Measurements from ENCODE around the gene MRFAP1.

MRFAP1 gene

DNA sequence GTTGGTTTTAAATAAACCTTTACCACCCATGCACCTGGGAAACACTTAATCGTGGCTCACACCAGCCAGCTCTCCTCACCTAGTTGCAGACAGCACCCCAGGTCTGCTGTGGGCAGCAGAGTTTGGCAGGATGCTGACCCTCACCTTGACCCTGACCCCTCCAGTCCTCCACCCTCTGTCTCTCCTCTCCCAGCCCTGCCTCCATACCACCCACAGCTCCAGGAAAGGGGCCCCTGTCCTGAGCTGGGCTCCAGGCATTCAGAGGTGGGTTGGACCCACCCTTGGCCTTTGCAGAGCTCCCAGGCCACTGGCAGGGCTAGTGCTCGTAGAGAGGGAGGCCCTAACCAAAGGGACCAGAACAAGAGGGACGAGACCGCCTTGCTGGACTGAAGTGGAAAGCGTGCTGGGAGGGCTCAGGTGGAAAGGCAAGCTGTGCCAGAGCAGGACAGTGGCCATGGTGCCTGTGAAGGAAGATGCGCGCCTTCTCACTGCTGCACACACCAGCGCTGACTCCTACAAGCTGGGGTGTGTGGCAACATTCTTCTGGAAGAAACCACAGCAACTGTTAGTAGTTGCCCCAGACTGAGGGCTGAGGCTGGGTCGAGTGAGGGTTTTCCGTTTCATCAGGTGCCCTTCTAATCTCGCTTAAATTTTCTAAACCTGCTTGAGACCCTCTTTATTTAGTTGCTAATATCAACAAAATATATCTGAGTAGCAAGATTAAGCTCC lies 42.5 kb downstream of the MRFAP1 start:
- no peak overlapping the region for H3K4me3 ChIP-seq (ENCODE audit: control insufficient read depth in 1 of 7, extremely low read depth in 1 of 7, insufficient read depth in 4 of 7, low read depth in 2 of 7, low read length in 6 of 7)
- WGBS (ENCODE audit: insufficient coverage) = 100% methylated on average over 2 of the region's 11 CpGs
- POLR2A ChIA-PET = no interaction called here
- peaks cover 0 to 6% (median 5%) of the 10 kb centered on the region in 5 experiments for H3K9me3 ChIP-seq (ENCODE audit: control extremely low read depth in 1 of 5, control insufficient read depth in 4 of 5, insufficient read depth in 2 of 5, low read depth in 1 of 5, low read length in 4 of 5)
- CTCF ChIA-PET = interaction anchor here (0.6 to 3.2 kb wide), 3 partner anchors 8 to 29 kb away, joined by 3 to 13 read pairs (median 10); no protein-coding TSS in a partner anchor
- peaks cover 0 to 9% (median 0%) of the 10 kb centered on the region in 4 experiments for H3K4me1 ChIP-seq (ENCODE audit: control extremely low read depth in 1 of 4, control insufficient read depth in 4 of 4, insufficient read depth in 4 of 4, low read length in 3 of 4)
- no peak overlapping the region for H3K27ac ChIP-seq (ENCODE audit: insufficient read depth in 1 of 2, low read depth in 1 of 2, low read length in 2 of 2, poor library complexity in 1 of 2, severe bottlenecking in 2 of 2)
- H3K36me3 ChIP-seq (ENCODE audit: control insufficient read depth in 4 of 4, insufficient read depth in 4 of 4, low read length in 3 of 4) = peaks cover 0 to 18% (median 6%) of the 10 kb centered on the region in 4 experiments
- no peaks in the 10 kb centered on the region for H3K27me3 ChIP-seq (replicated peaks in 2 of 5; ENCODE audit: control insufficient read depth in 4 of 5, insufficient read depth in 5 of 5, low read length in 4 of 5)
- no peak for DNase-seq

DNA sequence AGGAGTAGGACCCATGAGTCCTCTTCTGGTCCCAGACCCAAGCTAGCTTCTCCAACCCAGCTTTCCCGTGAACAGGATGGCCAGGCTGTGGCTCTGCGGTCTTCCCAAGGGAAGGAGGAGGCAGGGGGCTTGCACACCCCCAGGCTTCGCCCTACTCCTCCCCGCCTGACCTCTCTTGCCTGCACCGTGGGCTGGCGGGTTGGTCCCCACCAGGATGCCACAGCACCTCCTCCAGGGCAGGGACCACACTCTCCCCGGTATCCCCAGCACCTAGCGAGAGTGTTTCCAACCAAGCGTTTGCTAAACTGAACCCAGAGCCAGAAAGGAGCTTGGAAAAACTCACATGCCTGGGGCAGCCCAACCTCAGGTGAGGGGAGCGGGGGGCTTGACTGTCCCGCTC lies 44.2 kb downstream of the MRFAP1 start:
- no peak for DNase-seq
- CTCF ChIA-PET = interaction anchor here (2.4 kb wide), 1 partner anchor 9 kb away, joined by 13 read pairs; no protein-coding TSS in a partner anchor
- Histone ChIP-seq H3K9me3 (ENCODE audit: control extremely low read depth in 1 of 5, control insufficient read depth in 4 of 5, insufficient read depth in 2 of 5, low read depth in 1 of 5, low read length in 4 of 5) (peaks cover 0 to 6% (median 3%) of the 10 kb centered on the region in 5 experiments), H3K36me3 (ENCODE audit: control insufficient read depth in 4 of 4, insufficient read depth in 4 of 4, low read length in 3 of 4) (peaks cover 0 to 8% (median 3%) of the 10 kb centered on the region in 4 experiments), H3K27me3 (replicated peaks in 2 of 5; ENCODE audit: control insufficient read depth in 4 of 5, insufficient read depth in 5 of 5, low read length in 4 of 5) (no peaks in the 10 kb centered on the region), H3K27ac (ENCODE audit: insufficient read depth in 1 of 2, low read depth in 1 of 2, low read length in 2 of 2, poor library complexity in 1 of 2, severe bottlenecking in 2 of 2) (no peak overlapping the region), H3K4me3 (ENCODE audit: control insufficient read depth in 1 of 7, extremely low read depth in 1 of 7, insufficient read depth in 4 of 7, low read depth in 2 of 7, low read length in 6 of 7) (no peak overlapping the region), H3K4me1 (ENCODE audit: control extremely low read depth in 1 of 4, control insufficient read depth in 4 of 4, insufficient read depth in 4 of 4, low read length in 3 of 4) (peaks cover 0 to 26% (median 14%) of the 10 kb centered on the region in 4 experiments)
- 100% methylated on average over 9 of the region's 11 CpGs for WGBS (ENCODE audit: insufficient coverage)
- POLR2A ChIA-PET = no interaction called here

DNA sequence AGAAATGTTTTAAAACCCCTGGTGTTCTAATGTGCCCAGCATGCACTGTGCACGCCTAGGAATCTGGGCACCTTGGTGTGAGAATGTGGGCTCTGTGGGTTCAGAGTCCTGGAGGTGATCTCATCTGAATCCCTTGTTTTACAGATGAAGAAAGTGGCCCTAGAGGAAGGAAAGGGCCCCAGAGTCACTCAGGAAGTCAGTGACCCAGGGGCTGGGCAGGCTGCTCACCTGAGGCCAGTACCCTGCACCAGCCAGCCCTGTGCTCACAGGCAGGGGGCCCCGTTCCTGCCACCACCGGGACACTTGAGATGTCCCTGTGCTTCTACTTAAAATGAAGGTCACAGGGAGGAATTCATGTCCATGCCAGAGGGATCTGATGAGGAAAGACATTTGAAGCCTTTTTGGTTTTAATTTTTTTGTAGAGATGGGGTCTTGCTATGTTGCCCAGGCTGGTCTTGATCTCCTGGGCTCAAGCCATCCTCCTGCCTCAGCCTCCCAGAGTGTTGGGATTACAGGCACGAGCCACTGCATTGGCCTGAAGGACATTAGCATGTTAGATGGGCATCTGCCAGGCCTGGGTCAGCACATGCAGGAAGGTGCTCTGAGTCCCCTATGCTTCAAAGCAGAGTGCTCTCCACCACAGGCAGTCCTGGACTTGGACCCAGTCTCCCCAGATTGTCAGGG lies 45.8 kb downstream of the MRFAP1 start:
- no peaks in the 10 kb centered on the region for H3K27me3 ChIP-seq (replicated peaks in 2 of 5; ENCODE audit: control insufficient read depth in 4 of 5, insufficient read depth in 5 of 5, low read length in 4 of 5)
- no peak for DNase-seq
- peaks cover 0 to 5% (median 0%) of the 10 kb centered on the region in 5 experiments for H3K9me3 ChIP-seq (ENCODE audit: control extremely low read depth in 1 of 5, control insufficient read depth in 4 of 5, insufficient read depth in 2 of 5, low read depth in 1 of 5, low read length in 4 of 5)
- H3K4me3 ChIP-seq (ENCODE audit: control insufficient read depth in 1 of 7, extremely low read depth in 1 of 7, insufficient read depth in 4 of 7, low read depth in 2 of 7, low read length in 6 of 7) = no peak overlapping the region
- 97% methylated on average over 4 of the region's 4 CpGs for WGBS (ENCODE audit: insufficient coverage)
- POLR2A ChIA-PET = interaction anchor here (1.2 kb wide), 1 partner anchor 12 kb away, joined by 4 read pairs; a partner anchor contains a TSS
- peaks cover 0 to 41% (median 26%) of the 10 kb centered on the region in 4 experiments for H3K4me1 ChIP-seq (ENCODE audit: control extremely low read depth in 1 of 4, control insufficient read depth in 4 of 4, insufficient read depth in 4 of 4, low read length in 3 of 4)
- CTCF ChIA-PET = interaction anchor here (0.9 to 1.6 kb wide), 3 partner anchors 13 to 31 kb away, joined by 3 to 5 read pairs (median 4); no protein-coding TSS in a partner anchor
- H3K27ac ChIP-seq (ENCODE audit: insufficient read depth in 1 of 2, low read depth in 1 of 2, low read length in 2 of 2, poor library complexity in 1 of 2, severe bottlenecking in 2 of 2) = no peak overlapping the region
- H3K36me3 ChIP-seq (ENCODE audit: control insufficient read depth in 4 of 4, insufficient read depth in 4 of 4, low read length in 3 of 4) = no peaks in the 10 kb centered on the region

DNA sequence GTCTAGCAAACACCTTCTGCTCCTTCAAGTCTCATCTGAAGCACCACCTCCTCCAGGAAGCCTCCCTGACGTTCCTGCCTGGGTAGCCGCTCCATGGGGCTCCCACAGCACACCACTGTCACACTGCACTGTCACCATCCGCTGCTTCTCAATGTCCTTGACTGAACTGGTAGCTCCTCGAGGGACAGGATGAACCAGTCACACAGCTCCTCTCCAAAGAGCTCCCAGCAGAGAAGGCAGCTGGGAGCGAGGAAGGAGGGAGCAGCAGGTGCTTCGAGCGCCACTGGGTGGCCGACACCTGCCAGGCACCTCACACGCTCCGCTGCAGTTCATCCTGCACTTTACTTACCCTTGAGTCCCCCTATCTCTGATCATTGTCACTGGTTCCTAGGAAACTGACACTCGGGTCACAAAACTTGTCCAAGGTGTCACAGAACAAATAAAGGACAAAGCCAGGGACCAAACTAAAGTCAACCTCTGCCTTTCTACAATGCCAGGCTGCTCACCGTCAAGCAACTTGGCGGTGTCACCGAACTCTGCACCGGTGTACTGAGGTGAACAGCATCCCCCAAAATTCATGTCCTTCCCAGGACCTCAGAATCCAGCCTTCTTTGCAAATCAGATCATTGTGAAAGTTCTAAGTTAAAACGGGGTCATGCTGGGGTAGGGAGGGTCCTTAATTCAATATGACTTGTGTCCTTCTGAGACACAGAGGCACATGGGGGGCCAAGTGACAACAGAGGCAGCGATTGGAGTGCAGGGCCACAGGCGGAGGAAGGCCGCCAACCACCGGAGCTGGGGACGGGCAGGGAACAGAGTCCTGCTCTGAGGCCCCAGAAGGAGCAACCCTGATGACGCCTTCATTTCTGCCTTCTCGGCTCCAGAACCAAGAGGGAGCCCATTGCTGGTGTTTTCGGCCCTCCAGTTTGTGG lies 47.7 kb downstream of the MRFAP1 start:
- H3K4me3 ChIP-seq (ENCODE audit: control insufficient read depth in 1 of 7, extremely low read depth in 1 of 7, insufficient read depth in 4 of 7, low read depth in 2 of 7, low read length in 6 of 7) = no peak overlapping the region
- POLR2A ChIA-PET = no interaction called here
- no peaks in the 10 kb centered on the region for H3K36me3 ChIP-seq (ENCODE audit: control insufficient read depth in 4 of 4, insufficient read depth in 4 of 4, low read length in 3 of 4)
- CTCF ChIA-PET = interaction anchor here (1.2 to 1.7 kb wide), 5 partner anchors 12 to 25 kb away, joined by 3 to 6 read pairs (median 4); partner anchors contain the start of gene MRFAP1L1
- no peak for DNase-seq
- peak overlapping the region in 1 of 2 experiments; percentile 38 for H3K27ac ChIP-seq (ENCODE audit: insufficient read depth in 1 of 2, low read depth in 1 of 2, low read length in 2 of 2, poor library complexity in 1 of 2, severe bottlenecking in 2 of 2)
- H3K4me1 ChIP-seq (ENCODE audit: control extremely low read depth in 1 of 4, control insufficient read depth in 4 of 4, insufficient read depth in 4 of 4, low read length in 3 of 4) = peaks cover 0 to 47% (median 26%) of the 10 kb centered on the region in 4 experiments
- H3K9me3 ChIP-seq (ENCODE audit: control extremely low read depth in 1 of 5, control insufficient read depth in 4 of 5, insufficient read depth in 2 of 5, low read depth in 1 of 5, low read length in 4 of 5) = peaks cover 0 to 5% (median 0%) of the 10 kb centered on the region in 5 experiments
- 89% methylated on average over 19 of the region's 24 CpGs for WGBS (ENCODE audit: insufficient coverage)
- H3K27me3 ChIP-seq (replicated peaks in 2 of 5; ENCODE audit: control insufficient read depth in 4 of 5, insufficient read depth in 5 of 5, low read length in 4 of 5) = no peaks in the 10 kb centered on the region

DNA sequence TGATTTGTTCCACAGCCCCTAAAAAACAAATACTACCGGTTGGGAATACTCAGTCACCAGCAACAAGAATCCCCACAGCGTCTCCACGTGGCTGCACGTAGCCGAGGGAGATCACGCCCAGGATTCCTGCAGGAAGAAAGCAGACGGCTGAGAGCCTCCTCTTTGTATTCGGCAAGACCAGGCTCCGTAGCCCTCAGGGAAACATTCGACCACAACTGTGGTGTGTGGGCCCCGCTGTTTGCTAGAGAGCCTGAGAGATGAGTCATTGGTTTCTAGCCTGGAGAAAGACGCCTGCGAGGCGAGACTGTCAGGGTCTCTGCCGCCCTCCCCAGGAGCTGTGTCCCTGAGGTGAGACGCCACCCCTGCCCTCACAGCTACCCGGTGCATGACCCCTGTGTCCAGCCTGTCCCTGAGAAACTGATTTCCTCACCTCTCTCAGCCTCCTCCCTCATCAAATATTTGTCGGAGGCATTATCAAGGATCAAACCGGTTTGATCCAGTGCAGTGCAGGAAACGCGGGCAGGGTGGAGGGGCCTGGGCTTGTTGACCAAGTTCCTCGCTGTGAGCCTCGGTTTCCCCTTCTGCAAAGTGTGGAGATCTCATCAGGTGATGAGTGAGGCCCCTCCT lies 48.5 kb downstream of the MRFAP1 start:
- Histone ChIP-seq H3K4me3 (ENCODE audit: control insufficient read depth in 1 of 7, extremely low read depth in 1 of 7, insufficient read depth in 4 of 7, low read depth in 2 of 7, low read length in 6 of 7) (peak overlapping the region in 2 of 7 experiments; percentile 0 to 28), H3K36me3 (ENCODE audit: control insufficient read depth in 4 of 4, insufficient read depth in 4 of 4, low read length in 3 of 4) (no peaks in the 10 kb centered on the region), H3K9me3 (ENCODE audit: control extremely low read depth in 1 of 5, control insufficient read depth in 4 of 5, insufficient read depth in 2 of 5, low read depth in 1 of 5, low read length in 4 of 5) (peaks cover 0 to 5% (median 0%) of the 10 kb centered on the region in 5 experiments), H3K27ac (ENCODE audit: insufficient read depth in 1 of 2, low read depth in 1 of 2, low read length in 2 of 2, poor library complexity in 1 of 2, severe bottlenecking in 2 of 2) (peak overlapping the region in 1 of 2 experiments; percentile 57), H3K27me3 (replicated peaks in 2 of 5; ENCODE audit: control insufficient read depth in 4 of 5, insufficient read depth in 5 of 5, low read length in 4 of 5) (no peaks in the 10 kb centered on the region), H3K4me1 (ENCODE audit: control extremely low read depth in 1 of 4, control insufficient read depth in 4 of 4, insufficient read depth in 4 of 4, low read length in 3 of 4) (peaks cover 0 to 55% (median 26%) of the 10 kb centered on the region in 4 experiments)
- ChIA-PET CTCF (interaction anchor here (0.8 to 2.5 kb wide), 7 partner anchors 8 to 73 kb away, joined by 3 to 14 read pairs (median 5); partner anchors contain the start of gene MRFAP1L1), POLR2A (interaction anchor here (0.6 kb wide), 1 partner anchor 14 kb away, joined by 8 read pairs; no protein-coding TSS in a partner anchor)
- DNase-seq = peak; percentile 69 to 94 (median 91)
- 17% methylated on average over 22 of the region's 23 CpGs for WGBS (ENCODE audit: insufficient coverage)

DNA sequence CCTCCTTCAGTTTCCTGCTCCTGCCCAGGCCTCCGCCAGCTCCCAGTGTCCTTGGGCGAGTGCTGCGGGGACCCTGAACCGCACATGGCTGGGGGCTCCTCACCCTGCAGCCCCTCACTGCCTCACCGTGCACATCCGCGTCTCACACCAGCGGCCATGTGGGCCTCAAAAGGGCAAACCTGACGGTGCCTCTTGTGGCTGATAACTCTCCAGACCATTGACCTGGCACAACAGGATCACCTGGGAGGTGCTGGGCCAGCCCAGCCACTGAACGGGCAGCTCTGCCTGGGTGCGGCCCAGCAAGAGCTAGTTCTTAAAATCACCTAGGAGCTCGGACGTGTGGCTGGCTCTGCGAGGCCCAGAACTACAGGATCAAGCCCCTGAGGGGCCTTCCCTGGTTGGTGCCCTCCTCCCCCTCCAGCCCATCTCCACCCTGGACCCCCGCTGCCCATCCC lies 49.0 kb downstream of the MRFAP1 start:
- Histone ChIP-seq H3K36me3 (ENCODE audit: control insufficient read depth in 4 of 4, insufficient read depth in 4 of 4, low read length in 3 of 4) (no peaks in the 10 kb centered on the region), H3K4me1 (ENCODE audit: control extremely low read depth in 1 of 4, control insufficient read depth in 4 of 4, insufficient read depth in 4 of 4, low read length in 3 of 4) (peaks cover 0 to 60% (median 27%) of the 10 kb centered on the region in 4 experiments), H3K27ac (ENCODE audit: insufficient read depth in 1 of 2, low read depth in 1 of 2, low read length in 2 of 2, poor library complexity in 1 of 2, severe bottlenecking in 2 of 2) (no peak overlapping the region), H3K9me3 (ENCODE audit: control extremely low read depth in 1 of 5, control insufficient read depth in 4 of 5, insufficient read depth in 2 of 5, low read depth in 1 of 5, low read length in 4 of 5) (peaks cover 0 to 5% (median 0%) of the 10 kb centered on the region in 5 experiments), H3K27me3 (replicated peaks in 2 of 5; ENCODE audit: control insufficient read depth in 4 of 5, insufficient read depth in 5 of 5, low read length in 4 of 5) (no peaks in the 10 kb centered on the region), H3K4me3 (ENCODE audit: control insufficient read depth in 1 of 7, extremely low read depth in 1 of 7, insufficient read depth in 4 of 7, low read depth in 2 of 7, low read length in 6 of 7) (peak overlapping the region in 1 of 7 experiments; percentile 0)
- 91% methylated on average over 10 of the region's 15 CpGs for WGBS (ENCODE audit: insufficient coverage)
- ChIA-PET CTCF (interaction anchor here (0.8 to 2.5 kb wide), 9 partner anchors 9 to 185 kb away, joined by 3 to 14 read pairs (median 4); partner anchors contain the start of gene MRFAP1L1), POLR2A (interaction anchor here (0.6 kb wide), 1 partner anchor 15 kb away, joined by 8 read pairs; no protein-coding TSS in a partner anchor)
- no peak for DNase-seq
